ENCODE results near the gene GRID1. TPM values are rescaled to one million over a fixed set of nuclear protein-coding genes. Genes with fewer than 3 reads are reported as not detected.

GRID1 gene
- total RNA-seq, 1 donor from 2014 or later: 2.7 TPM

GRCh38 chr10:86293396-86293791, 73.2 kb downstream of the GRID1 start:
- DNase-seq (ENCODE audit: low spot score): no peak

DNA sequence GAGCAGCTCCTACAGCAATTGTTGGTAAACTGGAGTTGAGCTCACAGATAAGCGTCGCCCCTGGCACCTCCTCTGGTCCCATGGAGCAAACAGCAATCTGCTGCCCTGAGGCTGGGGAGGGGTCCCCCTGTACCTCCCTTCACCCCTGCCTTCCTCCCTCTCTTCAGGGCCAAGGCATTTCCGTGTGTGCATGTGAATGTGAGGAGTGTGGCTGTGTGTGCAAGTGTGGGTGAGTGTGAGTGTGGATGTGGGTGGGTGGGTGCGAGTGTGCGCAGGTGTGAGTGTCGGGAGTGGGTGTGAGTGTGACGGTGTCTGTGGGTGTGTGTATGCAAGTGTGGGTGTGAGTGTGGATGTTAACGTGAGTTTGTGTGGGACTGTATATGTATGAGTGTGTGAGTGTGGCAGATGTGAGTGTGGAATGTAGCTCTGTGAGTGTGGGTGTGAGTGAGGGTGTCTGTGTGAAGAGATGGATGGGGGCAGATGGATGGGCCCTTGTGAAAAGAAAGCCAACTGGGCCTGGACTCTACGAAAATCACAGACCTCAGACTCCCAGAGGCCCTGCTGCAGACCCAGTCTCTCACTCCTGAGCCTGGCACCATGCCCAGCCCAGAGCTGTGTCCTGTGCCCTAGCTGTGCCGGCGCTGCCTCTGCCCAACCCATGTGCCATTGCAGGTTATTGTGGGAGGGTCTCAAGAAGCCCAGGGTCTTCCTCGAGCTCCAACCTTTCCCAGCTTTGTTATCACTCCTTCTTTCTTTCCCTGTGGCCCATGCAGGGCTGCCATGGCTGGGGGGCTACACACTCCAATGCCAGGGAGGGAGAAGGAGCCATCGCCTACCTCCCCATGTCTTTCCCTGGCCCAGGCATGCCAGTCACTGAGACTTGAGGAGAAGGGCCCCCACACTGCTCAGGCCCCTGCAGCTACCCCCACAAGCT, 73.9 kb downstream of the GRID1 start:
- DNase-seq (ENCODE audit: low spot score): no peak

GRCh38 chr10:86291616-86292340, 74.8 kb downstream of the GRID1 start:
- peak; percentile 29 for DNase-seq (ENCODE audit: low spot score)

DNA sequence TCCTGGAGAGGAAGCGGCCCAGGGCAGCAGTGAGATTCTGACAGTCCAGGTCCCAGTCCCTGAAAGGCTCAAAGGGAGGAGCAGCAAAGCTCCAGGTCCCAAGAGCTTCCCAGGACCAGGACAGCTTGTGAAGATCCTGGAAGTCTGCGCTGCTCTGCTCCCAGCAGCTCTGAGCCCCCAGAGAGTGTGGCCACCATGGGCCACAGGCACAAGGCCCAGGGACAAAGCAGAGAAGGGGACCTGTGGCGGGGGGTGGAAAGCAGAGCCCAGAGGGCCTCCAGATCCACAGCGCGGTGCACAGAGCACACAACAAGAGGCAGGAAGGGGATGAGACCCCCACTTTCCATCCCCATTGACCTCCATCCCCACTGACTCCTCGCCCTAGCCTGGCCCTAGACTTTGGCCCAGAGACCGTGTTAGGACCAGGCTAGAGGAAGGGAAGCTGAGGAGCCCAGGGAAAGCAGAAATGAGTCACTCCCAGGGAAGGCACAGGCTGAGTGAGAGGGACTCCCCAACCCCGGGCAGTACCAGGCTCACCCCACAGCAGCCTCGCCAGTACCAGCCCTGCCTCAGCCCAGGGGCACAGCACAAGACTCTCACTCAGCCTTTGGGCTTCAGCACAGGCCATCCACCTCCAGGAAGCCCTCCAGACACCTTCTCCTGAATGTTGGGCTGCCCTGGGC, 75.5 kb downstream of the GRID1 start:
- DNase-seq (ENCODE audit: low spot score): peak; percentile 26

DNA sequence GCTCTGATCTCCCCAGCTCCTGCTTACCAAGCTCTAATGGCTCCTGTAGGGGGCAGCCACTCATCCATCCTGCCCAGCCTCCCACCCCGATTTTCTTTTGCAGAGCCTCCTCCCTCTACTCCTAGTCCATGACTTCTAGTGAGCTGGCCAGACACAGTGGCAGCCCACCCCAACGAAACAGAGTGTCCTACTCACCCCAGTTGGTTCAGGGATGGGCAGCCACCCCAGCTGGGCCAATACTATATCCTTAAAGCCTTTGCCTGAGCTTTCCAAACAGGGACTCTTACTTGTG, 77.1 kb downstream of the GRID1 start:
- no peak for DNase-seq (ENCODE audit: low spot score)

- peak; percentile 14 for DNase-seq (ENCODE audit: low spot score)
Measured at GRCh38 chr10:86288695-86289576, 77.7 kb downstream of the GRID1 start.

GRCh38 chr10:86287966-86288579, 78.5 kb downstream of the GRID1 start:
- peak; percentile 20 for DNase-seq (ENCODE audit: low spot score)

GRCh38 chr10:86287110-86287793, 79.3 kb downstream of the GRID1 start:
- peak; percentile 15 for DNase-seq (ENCODE audit: low spot score)

GRCh38 chr10:86286236-86287109, 80.1 kb downstream of the GRID1 start:
- peak; percentile 31 for DNase-seq (ENCODE audit: low spot score)

GRCh38 chr10:86285136-86285790, 81.3 kb downstream of the GRID1 start:
- DNase-seq (ENCODE audit: low spot score): peak; percentile 35

DNA sequence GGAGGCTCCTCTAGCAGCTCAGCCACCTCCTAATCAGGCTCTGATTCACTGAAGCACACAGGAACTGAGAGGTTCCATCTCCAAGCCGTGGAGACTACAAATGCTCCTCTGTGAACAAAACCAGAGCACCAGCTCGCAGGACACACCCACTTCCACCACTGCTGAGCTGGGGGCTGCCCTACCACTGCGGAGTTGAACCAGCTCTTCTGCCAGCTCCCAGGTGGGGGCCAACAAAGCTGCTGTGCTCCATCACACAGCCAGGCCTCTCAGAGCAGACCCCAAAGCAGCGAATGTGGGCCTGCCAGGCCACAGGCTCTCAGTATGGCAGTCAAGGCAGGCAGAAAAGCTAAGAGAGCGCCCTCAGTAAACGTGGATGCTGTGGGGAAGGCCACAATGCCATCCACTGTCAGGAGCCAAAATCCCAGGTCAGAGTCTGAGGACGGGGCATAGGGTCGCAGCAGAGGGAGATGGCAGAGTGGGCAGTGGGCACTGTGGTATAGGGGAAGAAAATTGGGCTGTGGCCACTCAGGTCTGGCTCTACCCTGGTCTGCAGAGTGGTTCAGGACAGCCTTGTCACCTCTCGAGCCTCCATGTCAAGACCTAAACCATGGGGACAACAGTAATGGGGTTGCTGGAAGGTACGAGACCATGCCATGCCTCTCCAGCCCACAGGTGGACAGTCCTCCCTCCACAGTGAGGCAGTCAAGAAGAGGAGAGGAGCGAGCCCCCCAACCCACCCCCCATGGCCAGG, 82.1 kb downstream of the GRID1 start:
- DNase-seq (ENCODE audit: low spot score): peak; percentile 20

DNA sequence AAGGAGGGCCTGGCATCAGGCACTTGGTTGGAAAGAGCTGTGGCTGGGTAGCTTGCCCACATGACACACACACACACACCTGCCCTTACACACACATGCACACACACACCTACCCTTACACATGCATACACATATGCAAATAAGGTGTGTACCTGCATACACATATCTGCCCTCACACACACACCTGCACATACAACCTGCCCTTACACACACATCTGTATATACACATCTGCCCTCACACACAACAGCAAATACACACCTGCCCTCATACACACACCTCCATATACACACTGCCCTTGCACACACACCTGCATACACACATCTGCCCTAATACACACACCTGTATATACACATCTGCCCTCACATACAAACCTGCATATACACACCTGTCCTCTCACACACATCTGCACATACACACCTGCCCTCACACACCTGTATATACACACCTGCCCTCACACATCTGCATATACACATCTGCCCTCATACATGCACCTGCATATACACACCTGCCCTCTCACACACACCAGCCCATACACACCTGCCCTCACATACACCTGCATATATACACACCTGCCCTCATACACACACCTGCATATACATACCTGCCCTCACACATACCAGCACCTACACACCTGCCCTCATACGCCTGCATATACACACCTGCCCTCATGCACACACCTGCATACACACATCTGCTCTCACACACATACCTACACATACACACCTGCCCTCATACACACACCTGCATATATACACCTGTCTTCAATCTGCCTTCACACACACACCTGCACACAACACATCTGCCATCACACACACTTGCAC, 82.9 kb downstream of the GRID1 start:
- no peak for DNase-seq (ENCODE audit: low spot score)

DNA sequence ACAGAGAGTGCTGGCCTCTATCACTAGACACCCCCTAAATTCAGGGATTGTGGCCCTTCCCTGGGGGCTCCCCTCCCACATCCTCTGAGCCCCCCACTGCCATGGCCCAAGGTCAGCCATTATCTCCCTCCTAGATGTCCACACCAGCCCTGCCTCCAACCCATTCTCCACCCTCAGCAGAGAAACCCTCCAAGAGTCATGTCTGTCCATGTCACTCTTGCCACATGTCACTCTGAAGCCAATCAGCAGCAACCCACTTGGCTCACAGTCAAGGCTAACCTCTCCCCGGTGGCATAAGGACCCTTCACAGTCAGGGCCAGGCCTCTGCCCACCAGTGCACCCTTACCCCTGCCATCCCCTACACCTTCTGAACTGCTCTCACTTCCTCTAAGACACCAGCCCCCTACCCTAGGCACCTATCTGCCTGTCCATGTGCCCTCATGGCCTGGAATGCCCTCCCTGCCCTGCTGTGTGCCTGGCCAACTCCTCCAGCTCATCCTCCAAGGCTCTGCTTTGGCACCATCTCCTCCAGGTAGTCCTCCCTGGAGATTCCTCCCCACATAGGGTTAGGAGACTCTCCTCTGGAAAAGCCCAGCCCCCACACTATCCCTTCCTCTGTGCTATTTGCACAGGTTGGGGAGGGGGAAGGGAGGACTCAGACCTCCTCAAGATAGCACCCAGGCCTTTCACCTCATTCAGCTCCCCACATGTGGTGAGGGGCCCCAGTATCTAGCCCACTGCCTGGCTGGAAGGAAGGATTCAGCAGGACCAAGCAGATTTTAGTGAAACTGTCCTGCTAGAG, 83.7 kb downstream of the GRID1 start:
- DNase-seq (ENCODE audit: low spot score): peak; percentile 30

- DNase-seq (ENCODE audit: low spot score): peak; percentile 9
Measured at GRCh38 chr10:86281396-86281795, 85.2 kb downstream of the GRID1 start.

DNA sequence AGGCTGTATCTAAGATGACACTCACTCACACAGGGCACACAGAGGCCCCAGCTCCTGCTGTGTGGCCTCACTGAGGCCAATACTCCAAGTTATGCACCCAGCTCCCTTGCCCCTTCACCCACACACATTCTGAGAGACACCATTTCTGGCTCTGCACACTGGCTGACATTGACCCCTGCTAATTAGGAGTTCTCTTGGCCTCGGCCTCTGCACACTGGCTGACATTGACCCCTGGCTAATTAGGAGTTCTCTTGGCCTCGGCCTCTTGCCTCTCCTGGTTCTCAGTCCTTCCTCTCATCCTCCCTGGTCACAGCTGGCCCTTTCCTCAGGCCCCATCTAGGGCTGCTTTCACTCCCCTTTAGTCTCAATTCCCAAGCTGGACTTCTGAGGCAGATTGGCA, 97.3 kb downstream of the GRID1 start:
- DNase-seq (ENCODE audit: low spot score): peak; percentile 17

All from ureter (tissue), 1 donor.